ENCODE measurements around the gene HPSE2.

GRCh38 chr10:99248824-99249223 lies 13.2 kb upstream of the HPSE2 start:
- TF ChIP-seq POLR2A (IDR thresholded peaks at IDR 0.05) (no peak), CTCF (IDR thresholded peaks at IDR 0.05) (no peak), POLR2AphosphoS5 (IDR thresholded peaks at IDR 0.05) (no peak), EP300 (IDR thresholded peaks at IDR 0.05) (no peak)
